CD4-positive, alpha-beta memory T cell (primary cell): ENCODE measurements around the gene CDK14. TPM values are rescaled to one million over a fixed set of nuclear protein-coding genes. Genes with fewer than 3 reads are reported as not detected.

Experiments
- CTCF ChIA-PET: fragments of 350-600 bp; sonication (Branson Sonifier 250); formaldehyde crosslinking; loops from one replicate; lab custom pipeline; 2021; ENCODE audit warnings: inconsistent platforms; ENCODE audit not compliant: partially characterized antibody; lab: Charles Lee
- POLR2A ChIA-PET: fragments of 350-600 bp; sonication (Branson Sonifier 250); formaldehyde crosslinking; loops from one replicate; lab custom pipeline; 2021; ENCODE audit not compliant: partially characterized antibody; lab: Charles Lee
- DNase-seq, 5 donors: peaks; one replicate each; pipeline versions ENCODE4 v3.0.0 to v3.0.0-alpha.2; 2020 to 2022; ENCODE audit warnings: mixed read lengths in 1 of 5
- H3K27ac ChIP-seq: one replicate; pipeline ENCODE4 v1.7.0; 2013; ENCODE audit warnings: low read depth, low read length
- H3K27me3 ChIP-seq: 2 replicates; pipeline ENCODE4 v1.7.0; 2013; ENCODE audit warnings: mild to moderate bottlenecking, low read length, moderate library complexity; ENCODE audit not compliant: insufficient read depth
- H3K36me3 ChIP-seq: 2 replicates; pipeline ENCODE4 v1.7.0; 2013; ENCODE audit warnings: mild to moderate bottlenecking, low read length, moderate library complexity; ENCODE audit not compliant: insufficient read depth
- H3K4me1 ChIP-seq: 2 replicates; pipeline ENCODE4 v1.7.0; 2013; ENCODE audit warnings: mild to moderate bottlenecking, low read length, moderate library complexity; ENCODE audit not compliant: insufficient read depth
- H3K4me3 ChIP-seq, 2 donors: one replicate each; pipeline ENCODE4 v1.7.0; 2013; ENCODE audit warnings: low read length in 2 of 2, mild to moderate bottlenecking in 1 of 2
- H3K9me3 ChIP-seq, 2 donors: one replicate each; pipeline ENCODE4 v1.7.0; 2013; ENCODE audit warnings: low read length in 2 of 2, control low read depth in 1 of 2; ENCODE audit not compliant: control insufficient read depth in 1 of 2
- H3K27ac Mint-ChIP-seq, 7 donors: one replicate each; pipeline ENCODE4 v1.8.0; 2020 to 2021; ENCODE audit warnings: mixed read lengths in 7 of 7, mild to moderate bottlenecking in 6 of 7, inconsistent platforms in 3 of 7, moderate library complexity in 3 of 7
- H3K27me3 Mint-ChIP-seq, 2 donors: one replicate each; pipeline ENCODE4 v1.8.0; 2020 to 2021; ENCODE audit warnings: mixed read lengths in 2 of 2
- H3K36me3 Mint-ChIP-seq, 2 donors: one replicate each; pipeline ENCODE4 v1.8.0; 2020 to 2021; ENCODE audit warnings: mixed read lengths in 2 of 2, inconsistent platforms in 1 of 2, mild to moderate bottlenecking in 1 of 2
- H3K4me1 Mint-ChIP-seq, 4 donors: one replicate each; pipeline ENCODE4 v1.8.0; 2020 to 2021; ENCODE audit warnings: mixed read lengths in 4 of 4, mild to moderate bottlenecking in 1 of 4
- H3K4me3 Mint-ChIP-seq, 8 donors: one replicate each; pipeline ENCODE4 v1.8.0; 2020 to 2021; ENCODE audit warnings: mixed read lengths in 8 of 8, mild to moderate bottlenecking in 7 of 8, moderate library complexity in 6 of 8, inconsistent platforms in 3 of 8
- H3K9me3 Mint-ChIP-seq, 8 donors: one replicate each; pipeline ENCODE4 v1.8.0; 2020 to 2021; ENCODE audit warnings: mixed read lengths in 8 of 8, mild to moderate bottlenecking in 5 of 8, inconsistent platforms in 3 of 8, moderate library complexity in 1 of 8
- intact Hi-C: fragments of 100-400 bp; cut with micrococcal nuclease; formaldehyde crosslinking; loops from one replicate; pipeline ENCODE4 v1.15.1; 2023
- polyA plus RNA-seq, 2 donors: library from polyadenylated mRNA; unstranded; fragments of 300-500 nt; fragmentation: Illumina TruSeq; gene quantifications; one replicate each; pipeline ENCODE4 v1.2.3, GENCODE V29; 2021
- total RNA-seq, 2 experiments: library from RNA; stranded (reverse); gene quantifications; one replicate each; pipeline ENCODE4 v1.2.3, GENCODE V29; 2021

Gene CDK14
- total and polyA plus RNA-seq, 4 experiments from 2014 or later, result 0.47 to 0.81 (median 0.70) TPM; not detected in 1

- intact Hi-C loops, result no loop called here
- CTCF ChIA-PET, result no interaction called here
- no peak for DNase-seq
These were observed 81.6 kb downstream of the CDK14 start for GRCh38 chr7:90677486-90678404.

GRCh38 chr7:90678986-90679385 is 82.9 kb downstream of the CDK14 start:
- Histone ChIP-seq H3K36me3 (no peaks in the 10 kb centered on the region), H3K4me1 (no peaks in the 10 kb centered on the region), H3K27ac (no peak overlapping the region), H3K4me3 (no peak overlapping the region), H3K9me3 (no peaks in the 10 kb centered on the region), H3K27me3 (no peaks in the 10 kb centered on the region)
- no peak for DNase-seq
- no peaks in the 10 kb centered on the region for H3K4me1 Mint-ChIP-seq
- intact Hi-C loops, result no loop called here
- H3K27me3 Mint-ChIP-seq, result no peaks in the 10 kb centered on the region
- CTCF ChIA-PET, result no interaction called here
- H3K9me3 Mint-ChIP-seq, result no peaks in the 10 kb centered on the region
- no peak overlapping the region for H3K4me3 Mint-ChIP-seq
- no peaks in the 10 kb centered on the region for H3K36me3 Mint-ChIP-seq
- H3K27ac Mint-ChIP-seq, result no peak overlapping the region
- POLR2A ChIA-PET, result no interaction called here

More at GRCh38 chr7:90677486-90678404, 81.6 kb downstream of the CDK14 start:
- H3K27ac Mint-ChIP-seq, result no peak overlapping the region
- no peaks in the 10 kb centered on the region for H3K27me3 Mint-ChIP-seq
- Histone ChIP-seq H3K4me3 (no peak overlapping the region), H3K4me1 (no peaks in the 10 kb centered on the region), H3K36me3 (no peaks in the 10 kb centered on the region), H3K27me3 (no peaks in the 10 kb centered on the region), H3K27ac (no peak overlapping the region), H3K9me3 (no peaks in the 10 kb centered on the region)
- POLR2A ChIA-PET, result no interaction called here
- H3K4me3 Mint-ChIP-seq, result no peak overlapping the region
- H3K4me1 Mint-ChIP-seq, result no peaks in the 10 kb centered on the region
- H3K36me3 Mint-ChIP-seq, result no peaks in the 10 kb centered on the region
- no peaks in the 10 kb centered on the region for H3K9me3 Mint-ChIP-seq

GRCh38 chr7:90680484-90680883 is 84.4 kb downstream of the CDK14 start:
- Histone ChIP-seq H3K9me3 (no peaks in the 10 kb centered on the region), H3K4me1 (no peaks in the 10 kb centered on the region), H3K4me3 (no peak overlapping the region), H3K27ac (no peak overlapping the region), H3K27me3 (no peaks in the 10 kb centered on the region), H3K36me3 (no peaks in the 10 kb centered on the region)
- H3K36me3 Mint-ChIP-seq, result no peaks in the 10 kb centered on the region
- no peaks in the 10 kb centered on the region for H3K4me1 Mint-ChIP-seq
- CTCF ChIA-PET, result no interaction called here
- intact Hi-C loops, result no loop called here
- DNase-seq, result no peak
- POLR2A ChIA-PET, result no interaction called here
- H3K4me3 Mint-ChIP-seq, result no peak overlapping the region
- no peak overlapping the region for H3K27ac Mint-ChIP-seq
- no peaks in the 10 kb centered on the region for H3K9me3 Mint-ChIP-seq
- H3K27me3 Mint-ChIP-seq, result no peaks in the 10 kb centered on the region

GRCh38 chr7:90681336-90682022 is 85.4 kb downstream of the CDK14 start:
- no peak for DNase-seq
- CTCF ChIA-PET, result no interaction called here
- Mint-ChIP-seq H3K4me1 (no peaks in the 10 kb centered on the region), H3K4me3 (no peak overlapping the region), H3K36me3 (no peaks in the 10 kb centered on the region), H3K9me3 (no peaks in the 10 kb centered on the region), H3K27me3 (no peaks in the 10 kb centered on the region), H3K27ac (no peak overlapping the region)
- Histone ChIP-seq H3K27ac (no peak overlapping the region), H3K4me1 (no peaks in the 10 kb centered on the region), H3K27me3 (no peaks in the 10 kb centered on the region), H3K4me3 (no peak overlapping the region), H3K36me3 (no peaks in the 10 kb centered on the region), H3K9me3 (no peaks in the 10 kb centered on the region)
- intact Hi-C loops, result no loop called here
- POLR2A ChIA-PET, result no interaction called here

GRCh38 chr7:90686146-90686545 is 90.0 kb downstream of the CDK14 start:
- Histone ChIP-seq H3K4me1 (no peaks in the 10 kb centered on the region), H3K9me3 (no peaks in the 10 kb centered on the region), H3K27me3 (no peaks in the 10 kb centered on the region), H3K4me3 (no peak overlapping the region), H3K36me3 (no peaks in the 10 kb centered on the region), H3K27ac (no peak overlapping the region)
- Mint-ChIP-seq H3K27ac (no peak overlapping the region), H3K36me3 (no peaks in the 10 kb centered on the region), H3K4me1 (no peaks in the 10 kb centered on the region), H3K27me3 (no peaks in the 10 kb centered on the region), H3K4me3 (no peak overlapping the region), H3K9me3 (no peaks in the 10 kb centered on the region)
- ChIA-PET POLR2A (no interaction called here), CTCF (no interaction called here)
- intact Hi-C loops, result no loop called here
- DNase-seq, result no peak

- CTCF ChIA-PET, result no interaction called here
- Histone ChIP-seq H3K36me3 (no peaks in the 10 kb centered on the region), H3K27ac (no peak overlapping the region), H3K4me1 (no peaks in the 10 kb centered on the region), H3K4me3 (no peak overlapping the region), H3K9me3 (no peaks in the 10 kb centered on the region), H3K27me3 (no peaks in the 10 kb centered on the region)
- intact Hi-C loops, result no loop called here
- Mint-ChIP-seq H3K27me3 (no peaks in the 10 kb centered on the region), H3K4me3 (no peak overlapping the region), H3K9me3 (no peaks in the 10 kb centered on the region), H3K4me1 (no peaks in the 10 kb centered on the region), H3K36me3 (no peaks in the 10 kb centered on the region), H3K27ac (no peak overlapping the region)
- DNase-seq, result no peak
- POLR2A ChIA-PET, result no interaction called here
These were observed 92.7 kb downstream of the CDK14 start for GRCh38 chr7:90688810-90689209.

GRCh38 chr7:90689260-90689659 is 93.1 kb downstream of the CDK14 start:
- H3K9me3 Mint-ChIP-seq, result no peaks in the 10 kb centered on the region
- intact Hi-C loops, result no loop called here
- no peaks in the 10 kb centered on the region for H3K4me1 ChIP-seq
- H3K27ac Mint-ChIP-seq, result no peak overlapping the region
- no peaks in the 10 kb centered on the region for H3K27me3 ChIP-seq
- H3K4me1 Mint-ChIP-seq, result no peaks in the 10 kb centered on the region
- ChIA-PET CTCF (no interaction called here), POLR2A (no interaction called here)
- no peak overlapping the region for H3K4me3 ChIP-seq
- H3K36me3 ChIP-seq, result no peaks in the 10 kb centered on the region
- H3K36me3 Mint-ChIP-seq, result no peaks in the 10 kb centered on the region
- no peak overlapping the region for H3K27ac ChIP-seq
- H3K9me3 ChIP-seq, result no peaks in the 10 kb centered on the region
- no peak for DNase-seq
- H3K27me3 Mint-ChIP-seq, result no peaks in the 10 kb centered on the region
- no peak overlapping the region for H3K4me3 Mint-ChIP-seq
